Measurements from ENCODE around the gene PRKG1. TPM values are rescaled to one million over a fixed set of nuclear protein-coding genes. Genes with fewer than 3 reads are reported as not detected.
"Not testable (repeated sequence)": the region's sequence is repeated elsewhere in the genome, so short reads cannot be mapped to it uniquely, and the experiment has no call there.

PRKG1 gene
- total and polyA plus RNA-seq, 12 donors = 3.8 to 48.1 (median 29.9) TPM

- H3K4me3 ChIP-seq = no peak overlapping the region
- peak; percentile 44 to 64 for DNase-seq
- no peaks in the 10 kb centered on the region for H3K36me3 ChIP-seq
- 14 to 16% methylated on average over 1 of the region's 1 CpG for WGBS, 2 donors
- peak; percentile 74 to 97 (median 91) for ATAC-seq
- H3K27ac ChIP-seq = no peak overlapping the region
- peaks cover 0 to 6% (median 0%) of the 10 kb centered on the region in 11 donors for H3K9me3 ChIP-seq
- H3K4me1 ChIP-seq = peaks cover 0 to 20% (median 13%) of the 10 kb centered on the region in 9 donors
- no peaks in the 10 kb centered on the region for H3K27me3 ChIP-seq
- intact Hi-C loops (cut with DNase I) = no loop called here
- TF ChIP-seq, protein P1, sequence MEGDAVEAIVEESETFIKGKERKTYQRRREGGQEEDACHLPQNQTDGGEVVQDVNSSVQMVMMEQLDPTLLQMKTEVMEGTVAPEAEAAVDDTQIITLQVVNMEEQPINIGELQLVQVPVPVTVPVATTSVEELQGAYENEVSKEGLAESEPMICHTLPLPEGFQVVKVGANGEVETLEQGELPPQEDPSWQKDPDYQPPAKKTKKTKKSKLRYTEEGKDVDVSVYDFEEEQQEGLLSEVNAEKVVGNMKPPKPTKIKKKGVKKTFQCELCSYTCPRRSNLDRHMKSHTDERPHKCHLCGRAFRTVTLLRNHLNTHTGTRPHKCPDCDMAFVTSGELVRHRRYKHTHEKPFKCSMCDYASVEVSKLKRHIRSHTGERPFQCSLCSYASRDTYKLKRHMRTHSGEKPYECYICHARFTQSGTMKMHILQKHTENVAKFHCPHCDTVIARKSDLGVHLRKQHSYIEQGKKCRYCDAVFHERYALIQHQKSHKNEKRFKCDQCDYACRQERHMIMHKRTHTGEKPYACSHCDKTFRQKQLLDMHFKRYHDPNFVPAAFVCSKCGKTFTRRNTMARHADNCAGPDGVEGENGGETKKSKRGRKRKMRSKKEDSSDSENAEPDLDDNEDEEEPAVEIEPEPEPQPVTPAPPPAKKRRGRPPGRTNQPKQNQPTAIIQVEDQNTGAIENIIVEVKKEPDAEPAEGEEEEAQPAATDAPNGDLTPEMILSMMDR (IDR thresholded peaks at IDR 0.05) = no peak
These were observed 87.7 kb downstream of the PRKG1 start for GRCh38 chr10:51162002-51162401.

DNA sequence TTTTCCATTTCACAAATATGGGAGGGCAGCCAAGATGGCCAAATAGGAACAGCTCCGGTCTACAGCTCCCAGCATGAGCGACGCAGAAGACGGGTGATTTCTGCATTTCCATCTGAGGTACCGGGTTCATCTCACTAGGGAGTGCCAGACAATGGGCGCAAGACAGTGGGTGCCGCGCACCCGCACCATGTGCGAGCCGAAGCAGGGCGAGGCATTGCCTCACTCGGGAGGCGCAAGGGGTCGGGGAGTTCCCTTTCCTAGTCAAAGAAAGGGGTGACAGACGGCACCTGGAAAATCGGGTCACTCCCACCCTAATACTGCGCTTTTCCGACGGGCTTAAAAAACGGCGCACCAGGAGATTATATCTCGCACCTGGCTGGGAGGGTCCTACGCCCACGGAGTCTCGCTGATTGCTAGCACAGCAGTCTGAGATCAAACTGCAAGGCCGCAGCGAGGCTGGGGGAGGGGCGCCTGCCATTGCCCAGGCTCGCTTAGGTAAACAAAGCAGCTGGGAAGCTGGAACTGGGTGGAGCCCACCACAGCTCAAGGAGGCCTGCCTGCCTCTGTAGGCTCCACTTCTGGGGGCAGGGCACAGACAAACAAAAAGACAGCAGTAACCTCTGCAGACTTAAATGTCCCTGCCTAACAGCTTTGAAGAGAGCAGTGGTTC lies 89.2 kb downstream of the PRKG1 start:
- H3K27ac ChIP-seq; ATAC-seq; H3K36me3 ChIP-seq; DNase-seq; H3K27me3 ChIP-seq; H3K4me3 ChIP-seq; intact Hi-C loops (cut with DNase I); H3K9me3 ChIP-seq: not testable (repeated sequence)
- 95 to 96% methylated on average over 28 to 30 of the region's 30 CpGs for WGBS, 2 donors
- peaks cover 0 to 20% (median 13%) of the 10 kb centered on the region in 9 donors for H3K4me1 ChIP-seq

DNA sequence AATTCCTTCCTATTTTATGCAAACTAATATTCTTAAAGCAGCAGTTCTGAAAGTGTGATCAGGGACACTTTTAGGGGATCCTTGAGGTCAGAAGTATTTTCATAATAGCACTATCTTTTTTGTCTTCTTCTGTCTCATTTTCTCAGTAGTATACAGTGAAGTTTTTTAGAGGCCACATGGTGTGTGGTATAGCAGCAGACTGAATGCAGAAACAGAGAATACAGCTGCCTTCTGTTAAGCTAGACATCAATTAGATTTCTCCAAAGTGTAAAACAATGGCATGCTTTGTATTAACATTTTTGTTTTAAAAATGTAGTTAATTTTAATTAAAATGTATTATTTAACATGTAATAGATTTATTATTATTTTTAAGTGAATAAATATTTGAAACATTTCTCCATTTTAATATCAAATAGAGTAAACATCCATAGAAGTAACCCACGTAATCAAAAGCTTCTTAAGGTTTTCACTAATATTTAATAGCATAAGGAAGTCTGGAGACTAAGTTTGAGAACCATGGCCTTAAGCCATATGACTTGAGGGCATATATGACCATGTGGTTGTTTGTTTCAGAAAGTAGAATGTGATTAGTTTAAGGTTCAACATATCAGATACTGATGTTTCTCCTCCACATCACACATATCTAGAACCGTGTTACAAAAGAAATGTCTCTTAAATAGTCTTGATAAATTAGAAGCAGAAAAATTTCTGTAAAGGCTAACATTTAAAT lies 94.0 kb downstream of the PRKG1 start:
- Histone ChIP-seq H3K27me3 (no peaks in the 10 kb centered on the region), H3K4me3 (no peak overlapping the region), H3K9me3 (peaks cover 0 to 6% (median 0%) of the 10 kb centered on the region in 11 donors), H3K27ac (no peak overlapping the region), H3K36me3 (no peaks in the 10 kb centered on the region), H3K4me1 (no peaks in the 10 kb centered on the region)
- 74 to 80% methylated on average over 2 of the region's 2 CpGs for WGBS, 2 donors
- TF ChIP-seq, protein P1 (IDR thresholded peaks at IDR 0.05) = no peak
- intact Hi-C loops (cut with DNase I) = no loop called here
- DNase-seq (no peak), ATAC-seq (no peak)

DNA sequence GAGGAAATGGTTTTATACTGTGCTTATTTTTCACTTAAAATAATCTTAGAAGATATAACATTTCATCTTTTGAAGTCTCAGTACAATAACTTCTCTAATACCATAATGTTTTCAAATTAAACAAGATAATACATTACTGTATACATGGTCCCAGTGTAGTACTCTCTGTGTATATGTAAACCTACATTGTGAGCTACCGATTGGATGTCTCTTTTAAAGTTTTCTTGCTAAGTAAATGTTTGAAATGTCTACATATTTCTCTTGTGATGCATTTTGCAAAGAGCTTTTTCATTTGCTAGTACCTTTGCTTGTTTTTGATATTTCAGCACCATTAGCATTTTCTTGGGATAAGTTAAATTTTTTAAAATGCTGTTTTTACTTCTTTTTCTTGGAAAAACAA lies 94.8 kb downstream of the PRKG1 start:
- TF ChIP-seq, protein P1 (IDR thresholded peaks at IDR 0.05) = no peak
- Histone ChIP-seq H3K4me1 (no peaks in the 10 kb centered on the region), H3K9me3 (peaks cover 0 to 6% (median 0%) of the 10 kb centered on the region in 11 donors), H3K27ac (no peak overlapping the region), H3K4me3 (no peak overlapping the region), H3K36me3 (no peaks in the 10 kb centered on the region), H3K27me3 (no peaks in the 10 kb centered on the region)
- no peak for DNase-seq
- WGBS, 2 donors = 78 to 81% methylated on average over 1 of the region's 1 CpG
- intact Hi-C loops (cut with DNase I) = no loop called here
- ATAC-seq = no peak
